Lower lobe of right lung (tissue), 2 donors: ENCODE data around the gene HCST. TPM values are rescaled to one million over a fixed set of nuclear protein-coding genes. Genes with fewer than 3 reads are reported as not detected.

Experiments used
- ATAC-seq, 2 donors: fragments of 200-7000 bp; cut with Tn5 transposase; one replicate each; pipeline ENCODE4 v1.9.1; 2020 to 2022; ENCODE audit warnings: mild to moderate bottlenecking in 2 of 2, moderate library complexity in 2 of 2
- DNase-seq: peaks from one replicate; pipeline ENCODE4 v3.0.0-alpha.2; 2020
- H3K27ac ChIP-seq: fragments of 200-600 bp; one replicate; pipeline ENCODE4 v1.8.0; 2022
- H3K27me3 ChIP-seq: fragments of 200-600 bp; one replicate; pipeline ENCODE4 v1.8.0; 2022; ENCODE audit warnings: low read depth
- H3K36me3 ChIP-seq: fragments of 200-600 bp; one replicate; pipeline ENCODE4 v1.8.0; 2022; ENCODE audit warnings: mild to moderate bottlenecking
- H3K4me1 ChIP-seq: fragments of 200-600 bp; one replicate; pipeline ENCODE4 v1.8.0; 2022
- H3K4me3 ChIP-seq: fragments of 200-600 bp; one replicate; pipeline ENCODE4 v1.8.0; 2022; ENCODE audit warnings: mild to moderate bottlenecking
- H3K9me3 ChIP-seq: fragments of 200-600 bp; one replicate; pipeline ENCODE4 v1.8.0; 2022
- intact Hi-C: fragments of 100-400 bp; cut with DNase I; formaldehyde crosslinking; loops from one replicate; pipeline ENCODE4 v1.11.0; 2022
- long read RNA-seq: library from polyadenylated mRNA; unstranded; transcript quantifications from one replicate; pipeline ENCODE4 v2.0.0, GENCODE V29; 2021
- total RNA-seq: library from RNA; stranded (reverse); fragmentation: NEBNext Ultra II Directional; extraction: Animal tissue kit (Norgen Biotek cat#: 25700); gene quantifications from one replicate; pipeline ENCODE4 v1.2.1, GENCODE V29; 2021
- TF ChIP-seq, protein P1 (sequence below): fragments of 200-600 bp; IDR thresholded peaks from one replicate; pipeline ENCODE4 v1.8.0; 2022; ENCODE audit warnings: antibody characterized with exemption, mild to moderate bottlenecking
- donor health status: DM: no; HTN: yes; CAD: no; lungs with severe emphysema.

Gene HCST, protein sequence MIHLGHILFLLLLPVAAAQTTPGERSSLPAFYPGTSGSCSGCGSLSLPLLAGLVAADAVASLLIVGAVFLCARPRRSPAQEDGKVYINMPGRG
- total RNA-seq = 43.3 TPM
- long read RNA-seq, partial matches to known transcripts = 0 of 7 reads
- long read RNA-seq, other reads (novel, unspliced or antisense) = 2 of 7 reads

DNA sequence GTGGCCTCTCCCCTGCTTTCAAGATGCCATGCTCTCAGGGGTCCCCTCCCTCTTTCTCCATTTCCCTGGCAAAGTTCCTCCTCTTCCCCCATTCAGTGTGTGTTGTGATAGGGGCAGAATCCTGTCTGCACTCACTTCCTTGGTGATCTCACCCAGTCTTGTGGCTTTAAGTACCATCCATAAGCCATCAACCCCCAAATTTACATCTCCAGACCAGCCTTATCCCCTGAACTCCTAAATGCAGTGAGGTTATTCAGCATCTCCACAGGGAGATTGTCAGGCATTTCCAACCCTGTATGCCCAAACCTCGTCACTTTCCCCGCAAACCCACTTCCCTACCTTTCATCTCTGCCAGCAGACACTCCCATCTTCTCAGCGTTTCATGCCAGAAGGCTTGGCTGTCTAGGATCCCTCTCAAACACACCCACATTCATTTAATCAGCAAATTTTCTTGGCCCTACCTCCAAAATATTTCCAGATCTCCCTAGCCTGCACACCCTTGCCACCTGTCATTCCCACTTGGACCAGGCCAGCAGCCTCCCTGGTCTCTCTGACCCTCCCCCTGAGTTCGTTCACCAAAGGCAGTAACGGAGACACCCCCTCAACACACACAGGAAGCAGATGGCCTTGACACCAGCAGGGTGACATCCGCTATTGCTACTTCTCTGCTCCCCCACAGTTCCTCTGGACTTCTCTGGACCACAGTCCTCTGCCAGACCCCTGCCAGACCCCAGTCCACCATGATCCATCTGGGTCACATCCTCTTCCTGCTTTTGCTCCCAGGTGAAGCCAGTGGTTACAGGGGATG lies at the start of gene HCST:
TSS of gene HCST (plus strand) at position 676 of the 808 bp plus-strand sequence. CDS start at position 741, 65 bp downstream.
- peak within 1 kb of the TSS; percentile 80 for H3K4me3 ChIP-seq
- peak within 1 kb of the TSS; percentile 86 for H3K27ac ChIP-seq
- TF ChIP-seq, protein P1, sequence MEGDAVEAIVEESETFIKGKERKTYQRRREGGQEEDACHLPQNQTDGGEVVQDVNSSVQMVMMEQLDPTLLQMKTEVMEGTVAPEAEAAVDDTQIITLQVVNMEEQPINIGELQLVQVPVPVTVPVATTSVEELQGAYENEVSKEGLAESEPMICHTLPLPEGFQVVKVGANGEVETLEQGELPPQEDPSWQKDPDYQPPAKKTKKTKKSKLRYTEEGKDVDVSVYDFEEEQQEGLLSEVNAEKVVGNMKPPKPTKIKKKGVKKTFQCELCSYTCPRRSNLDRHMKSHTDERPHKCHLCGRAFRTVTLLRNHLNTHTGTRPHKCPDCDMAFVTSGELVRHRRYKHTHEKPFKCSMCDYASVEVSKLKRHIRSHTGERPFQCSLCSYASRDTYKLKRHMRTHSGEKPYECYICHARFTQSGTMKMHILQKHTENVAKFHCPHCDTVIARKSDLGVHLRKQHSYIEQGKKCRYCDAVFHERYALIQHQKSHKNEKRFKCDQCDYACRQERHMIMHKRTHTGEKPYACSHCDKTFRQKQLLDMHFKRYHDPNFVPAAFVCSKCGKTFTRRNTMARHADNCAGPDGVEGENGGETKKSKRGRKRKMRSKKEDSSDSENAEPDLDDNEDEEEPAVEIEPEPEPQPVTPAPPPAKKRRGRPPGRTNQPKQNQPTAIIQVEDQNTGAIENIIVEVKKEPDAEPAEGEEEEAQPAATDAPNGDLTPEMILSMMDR = no peak

DNA sequence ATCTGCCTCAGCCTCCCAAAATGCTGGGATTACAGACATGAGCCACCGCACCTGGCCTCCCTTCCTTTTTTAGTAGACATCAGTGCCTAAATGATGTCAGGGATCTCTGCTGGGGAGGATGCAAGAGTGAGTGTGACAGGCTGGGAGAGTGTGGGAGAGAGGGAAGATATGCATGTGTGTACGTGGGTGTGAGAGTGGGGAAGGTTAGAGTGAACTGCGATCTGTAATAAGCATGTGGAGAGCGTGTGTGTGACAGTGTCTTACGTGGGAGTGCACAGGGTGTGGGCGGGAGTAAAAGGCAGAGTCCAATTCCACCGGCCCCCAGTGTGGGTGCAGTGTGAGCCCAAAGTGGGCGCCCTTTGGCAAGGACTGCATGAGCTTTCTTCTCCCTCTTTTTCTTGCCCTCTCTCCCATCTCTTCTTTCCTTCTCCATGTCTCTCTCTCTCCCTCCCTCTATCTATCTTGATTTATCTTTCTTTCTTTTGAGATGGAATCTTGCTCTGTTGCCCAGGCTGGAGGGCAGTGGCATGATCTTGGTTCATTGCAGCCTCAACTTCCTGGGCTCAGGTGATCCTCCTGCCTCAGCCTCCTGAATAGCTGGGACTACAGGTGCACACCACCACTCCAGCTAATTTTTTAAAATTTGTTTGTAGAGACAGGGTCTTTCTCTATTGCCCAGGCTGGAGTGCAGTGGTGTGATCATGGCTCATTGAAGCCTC lies 49.1 kb upstream of the HCST start:
- intact Hi-C loops = no loop called here
- Histone ChIP-seq H3K27me3 (peaks cover 90% of the 10 kb centered on the region), H3K4me1 (peaks cover 13% of the 10 kb centered on the region), H3K27ac (no peak overlapping the region), H3K4me3 (no peak overlapping the region), H3K36me3 (no peaks in the 10 kb centered on the region), H3K9me3 (no peaks in the 10 kb centered on the region)
- TF ChIP-seq, protein P1 = no peak
- ATAC-seq (no peak), DNase-seq (no peak)

More for the DNA sequence above, at the start of gene HCST:
- intact Hi-C loops = no loop called here
- H3K27me3 ChIP-seq = no peaks in the 10 kb centered on the region
- peaks cover 10% of the 10 kb centered on the region for H3K36me3 ChIP-seq
- H3K4me1 ChIP-seq = peaks cover 54% of the 10 kb centered on the region
- no peak for ATAC-seq
- no peaks in the 10 kb centered on the region for H3K9me3 ChIP-seq
- DNase-seq = peak; percentile 45

DNA sequence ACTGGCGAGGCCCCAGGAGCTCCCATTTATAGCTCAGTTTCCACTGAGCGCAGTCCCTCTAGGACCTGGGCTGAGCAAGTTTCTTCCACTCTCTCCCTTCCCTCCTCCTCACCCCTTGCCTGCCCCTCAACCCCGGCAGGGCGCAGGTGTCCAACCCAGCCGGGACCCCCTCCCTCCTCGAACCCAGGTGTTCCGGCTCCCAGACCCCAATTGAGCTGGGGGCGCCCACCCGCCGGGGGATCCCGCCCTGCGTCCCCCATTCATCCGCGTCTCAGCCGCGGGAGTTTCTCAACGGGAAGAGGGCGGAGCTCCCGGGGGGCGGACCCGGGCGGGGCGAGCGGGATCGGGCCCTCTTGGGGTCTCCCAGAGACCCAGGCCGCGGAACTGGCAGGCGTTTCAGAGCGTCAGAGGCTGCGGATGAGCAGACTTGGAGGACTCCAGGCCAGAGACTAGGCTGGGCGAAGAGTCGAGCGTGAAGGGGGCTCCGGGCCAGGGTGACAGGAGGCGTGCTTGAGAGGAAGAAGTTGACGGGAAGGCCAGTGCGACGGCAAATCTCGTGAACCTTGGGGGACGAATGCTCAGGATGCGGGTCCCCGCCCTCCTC lies 45.7 kb upstream of the HCST start, which contains the start of gene KIRREL2:
TSS of gene KIRREL2 (plus strand) at position 366 of the 604 bp plus-strand sequence. CDS start at position 575, 209 bp downstream.
- ATAC-seq (peak; percentile 21 to 34), DNase-seq (no peak)
- no peaks in the 10 kb centered on the region for H3K9me3 ChIP-seq
- H3K27me3 ChIP-seq = peaks cover 93% of the 10 kb centered on the region
- no peaks in the 10 kb centered on the region for H3K36me3 ChIP-seq
- TF ChIP-seq, protein P1 = no peak
- intact Hi-C loops = no loop called here
- peak within 1 kb of the TSS; percentile 56 for H3K4me3 ChIP-seq
- H3K27ac ChIP-seq = no peak within 1 kb of the TSS
- H3K4me1 ChIP-seq = peaks cover 13% of the 10 kb centered on the region

DNA sequence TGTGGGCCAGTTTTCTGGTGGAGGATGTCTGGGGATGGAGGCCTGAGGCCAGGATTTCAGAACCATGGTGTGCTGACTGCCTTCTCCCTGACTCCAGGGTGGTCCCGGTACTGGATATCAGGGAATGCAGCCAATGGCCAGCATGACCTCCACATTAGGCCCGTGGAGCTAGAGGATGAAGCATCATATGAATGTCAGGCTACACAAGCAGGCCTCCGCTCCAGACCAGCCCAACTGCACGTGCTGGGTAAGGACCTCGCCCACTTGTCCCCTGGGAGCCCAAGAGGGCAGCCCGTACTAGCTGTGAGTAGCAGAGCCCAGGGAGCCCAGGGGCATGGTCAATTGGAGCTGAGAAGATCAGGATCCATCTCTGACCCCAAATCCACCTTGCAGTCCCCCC lies 44.0 kb upstream of the HCST start:
- H3K36me3 ChIP-seq = no peaks in the 10 kb centered on the region
- no peak for ATAC-seq
- H3K27ac ChIP-seq = no peak overlapping the region
- no peak overlapping the region for H3K4me3 ChIP-seq
- no peak for DNase-seq
- intact Hi-C loops = no loop called here
- peaks cover 13% of the 10 kb centered on the region for H3K4me1 ChIP-seq
- H3K9me3 ChIP-seq = no peaks in the 10 kb centered on the region
- peaks cover 93% of the 10 kb centered on the region for H3K27me3 ChIP-seq
- TF ChIP-seq, protein P1 = no peak

DNA sequence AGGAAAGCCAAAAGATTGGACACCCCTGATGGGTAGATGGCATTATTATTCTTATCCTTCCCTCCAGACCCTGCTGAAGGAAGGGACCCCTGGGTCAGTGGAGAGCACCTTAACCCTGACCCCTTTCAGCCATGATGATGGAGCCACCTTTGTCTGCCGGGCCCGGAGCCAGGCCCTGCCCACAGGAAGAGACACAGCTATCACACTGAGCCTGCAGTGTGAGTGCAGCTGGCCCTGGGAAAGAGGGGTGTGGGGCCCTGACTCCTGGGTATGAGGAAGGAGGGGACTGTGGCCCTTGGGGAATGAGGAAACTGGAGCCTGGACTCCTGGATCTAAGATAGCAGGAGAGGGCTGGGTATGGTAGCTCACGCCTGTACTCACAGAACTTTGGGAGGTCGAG lies 42.9 kb upstream of the HCST start:
- H3K9me3 ChIP-seq = no peaks in the 10 kb centered on the region
- intact Hi-C loops = no loop called here
- no peak overlapping the region for H3K4me3 ChIP-seq
- TF ChIP-seq, protein P1 = no peak
- no peak overlapping the region for H3K27ac ChIP-seq
- H3K4me1 ChIP-seq = peaks cover 13% of the 10 kb centered on the region
- ATAC-seq = no peak
- H3K36me3 ChIP-seq = no peaks in the 10 kb centered on the region
- H3K27me3 ChIP-seq = peaks cover 82% of the 10 kb centered on the region
- DNase-seq = no peak
